ENCODE measurements around the gene PMFBP1. TPM values are rescaled to one million over a fixed set of nuclear protein-coding genes. Genes with fewer than 3 reads are reported as not detected.

PMFBP1 gene
- total RNA-seq, 4 donors from 2014 or later: 1.8 to 108 (median 11.4) TPM

- Histone ChIP-seq H3K36me3 (peaks cover 0 to 100% (median 0%) of the 10 kb centered on the region in 3 donors), H3K4me3 (no peak overlapping the region), H3K27me3 (no peaks in the 10 kb centered on the region), H3K4me1 (no peaks in the 10 kb centered on the region), H3K9me3 (no peaks in the 10 kb centered on the region), H3K27ac (no peak overlapping the region)
- no peak for DNase-seq
- no peak for TF ChIP-seq POLR2A (IDR thresholded peaks at IDR 0.05)
- TF ChIP-seq CTCF (IDR thresholded peaks at IDR 0.05): no peak
Measured at GRCh38 chr16:72101195-72101594, 70.8 kb downstream of the PMFBP1 start.

GRCh38 chr16:72099377-72099818 is 72.6 kb downstream of the PMFBP1 start:
- no peak overlapping the region for H3K27ac ChIP-seq
- H3K9me3 ChIP-seq: no peaks in the 10 kb centered on the region
- TF ChIP-seq POLR2A (IDR thresholded peaks at IDR 0.05): no peak
- TF ChIP-seq CTCF (IDR thresholded peaks at IDR 0.05): peak in 4 of 6 experiments; percentile 32 to 68 (median 58)
- peaks cover 0 to 13% (median 2%) of the 10 kb centered on the region in 4 donors for H3K4me1 ChIP-seq
- peaks cover 0 to 85% (median 0%) of the 10 kb centered on the region in 3 donors for H3K36me3 ChIP-seq
- DNase-seq: peak in 1 of 3 donors; percentile 67
- H3K27me3 ChIP-seq: no peaks in the 10 kb centered on the region
- no peak overlapping the region for H3K4me3 ChIP-seq

- no peak overlapping the region for H3K27ac ChIP-seq
Measured at GRCh38 chr16:72098936-72099335, 73.0 kb downstream of the PMFBP1 start.

GRCh38 chr16:72094266-72094610 is 77.7 kb downstream of the PMFBP1 start:
- no peaks in the 10 kb centered on the region for H3K9me3 ChIP-seq
- peak overlapping the region; percentile 83 to 93 (median 90) for H3K27ac ChIP-seq

More at GRCh38 chr16:72098936-72099335, 73.0 kb downstream of the PMFBP1 start:
- H3K36me3 ChIP-seq: peaks cover 0 to 80% (median 0%) of the 10 kb centered on the region in 3 donors
- TF ChIP-seq POLR2A (IDR thresholded peaks at IDR 0.05) (no peak), CTCF (IDR thresholded peaks at IDR 0.05) (no peak)
- DNase-seq: no peak
- H3K4me1 ChIP-seq: peaks cover 0 to 15% (median 3%) of the 10 kb centered on the region in 4 donors
- no peaks in the 10 kb centered on the region for H3K27me3 ChIP-seq
- H3K4me3 ChIP-seq: no peak overlapping the region
- H3K9me3 ChIP-seq: no peaks in the 10 kb centered on the region

GRCh38 chr16:72093448-72094265 is 78.3 kb downstream of the PMFBP1 start, which contains the start of the genes DHX38 and TXNL4B:
Gene DHX38 (plus strand): TSS chr16:72093847. CDS start chr16:72096158, 2,311 bp downstream.
Gene TXNL4B (minus strand): TSS chr16:72093620. CDS start chr16:72090749, 2,871 bp downstream.
- TF ChIP-seq CTCF (IDR thresholded peaks at IDR 0.05) (peak in 1 of 6 experiments; percentile 6), POLR2A (IDR thresholded peaks at IDR 0.05) (peak; percentile 83 to 84)
- Histone ChIP-seq H3K9me3 (no peaks in the 10 kb centered on the region), H3K27ac (peak within 1 kb of the TSS; percentile 83 to 93 (median 90)), H3K4me1 (peaks cover 0 to 33% (median 7%) of the 10 kb centered on the region in 4 donors), H3K36me3 (peaks cover 0 to 47% (median 0%) of the 10 kb centered on the region in 3 donors), H3K27me3 (no peaks in the 10 kb centered on the region), H3K4me3 (peak within 1 kb of the TSS; percentile 79 to 94 (median 89))
- peak; percentile 90 to 97 (median 92) for DNase-seq

More at GRCh38 chr16:72094266-72094610, 77.7 kb downstream of the PMFBP1 start:
- DNase-seq: no peak
- H3K27me3 ChIP-seq: no peaks in the 10 kb centered on the region
- peaks cover 0 to 33% (median 7%) of the 10 kb centered on the region in 4 donors for H3K4me1 ChIP-seq
- peaks cover 0 to 47% (median 0%) of the 10 kb centered on the region in 3 donors for H3K36me3 ChIP-seq
- H3K4me3 ChIP-seq: peak overlapping the region; percentile 79 to 94 (median 89)
- TF ChIP-seq CTCF (IDR thresholded peaks at IDR 0.05) (no peak), POLR2A (IDR thresholded peaks at IDR 0.05) (no peak)

Data from Peyer's patch (tissue), 4 donors.